GM23338 (cell line): ENCODE results near the gene NSG2. TPM values are rescaled to one million over a fixed set of nuclear protein-coding genes. Genes with fewer than 3 reads are reported as not detected.

Experiments used
- ATAC-seq: fragments of 200-7000 bp; cut with Tn5 transposase; 3 replicates; pipeline ENCODE4 v1.9.1; 2020
- DNase-seq: peaks from one replicate; pipeline ENCODE4 v3.0.0-alpha.2; 2015; ENCODE audit warnings: low spot score
- H2AFZ ChIP-seq: fragments of 200-600 bp; sonication (generic); 2 replicates; pipeline ENCODE4 v1.8.0; 2016; ENCODE audit warnings: antibody characterized with exemption, mild to moderate bottlenecking, moderate library complexity
- H3F3A ChIP-seq: fragments of 200-600 bp; sonication (generic); replicated peaks from 2 replicates; pipeline ENCODE4 v1.8.0; 2017; ENCODE audit warnings: antibody characterized with exemption, mixed run types, low read depth
- H3K27ac ChIP-seq: fragments of 200-600 bp; sonication (generic); 2 replicates; pipeline ENCODE4 v1.6.1; 2016; ENCODE audit warnings: low read depth
- H3K27me3 ChIP-seq: fragments of 200-600 bp; sonication (generic); 2 replicates; pipeline ENCODE4 v1.8.0; 2016; ENCODE audit warnings: mild to moderate bottlenecking, mixed run types, moderate library complexity; ENCODE audit not compliant: insufficient read depth
- H3K36me3 ChIP-seq: fragments of 200-600 bp; sonication (generic); 2 replicates; pipeline ENCODE4 v1.8.0; 2016; ENCODE audit warnings: mild to moderate bottlenecking; ENCODE audit not compliant: insufficient read depth
- H3K4me1 ChIP-seq: fragments of 200-600 bp; sonication (generic); 2 replicates; pipeline ENCODE4 v1.8.0; 2016; ENCODE audit warnings: mild to moderate bottlenecking, moderate library complexity; ENCODE audit not compliant: insufficient read depth
- H3K4me2 ChIP-seq: fragments of 200-600 bp; sonication (generic); 2 replicates; pipeline ENCODE4 v1.7.1; 2017; ENCODE audit warnings: mixed run types
- H3K4me3 ChIP-seq: fragments of 200-600 bp; sonication (generic); 2 replicates; pipeline ENCODE4 v1.6.1; 2016; ENCODE audit warnings: mixed run types
- H3K79me2 ChIP-seq: fragments of 200-600 bp; sonication (generic); replicated peaks from 2 replicates; pipeline ENCODE4 v1.8.0; 2017; ENCODE audit warnings: mild to moderate bottlenecking; ENCODE audit not compliant: insufficient read depth
- H3K9me2 ChIP-seq: fragments of 200-600 bp; sonication (generic); 2 replicates; pipeline ENCODE4 v1.8.0; 2017; ENCODE audit not compliant: insufficient read depth
- H4K20me1 ChIP-seq: fragments of 200-600 bp; sonication (generic); replicated peaks from 2 replicates; pipeline ENCODE4 v1.8.0; 2017; ENCODE audit warnings: mild to moderate bottlenecking; ENCODE audit not compliant: insufficient read depth
- H3K27ac Mint-ChIP-seq: 2 replicates; pipeline ENCODE4 v1.8.0; 2020; ENCODE audit warnings: inconsistent platforms, mild to moderate bottlenecking, moderate library complexity, mixed read lengths
- H3K27me3 Mint-ChIP-seq: 3 replicates; pipeline ENCODE4 v1.8.0; 2022; ENCODE audit warnings: low read depth, mild to moderate bottlenecking, moderate library complexity, mixed read lengths, inconsistent platforms; ENCODE audit not compliant: insufficient read depth, poor library complexity
- H3K36me3 Mint-ChIP-seq: 3 replicates; pipeline ENCODE4 v1.8.0; 2021; ENCODE audit warnings: low read depth, mild to moderate bottlenecking, inconsistent platforms, moderate library complexity, mixed read lengths
- H3K4me1 Mint-ChIP-seq: 3 replicates; pipeline ENCODE4 v1.8.0; 2020; ENCODE audit warnings: mild to moderate bottlenecking, inconsistent platforms, mixed read lengths
- H3K4me3 Mint-ChIP-seq: 3 replicates; pipeline ENCODE4 v1.8.0; 2021; ENCODE audit warnings: moderate library complexity, mild to moderate bottlenecking, inconsistent platforms, mixed read lengths
- H3K9me3 Mint-ChIP-seq: 3 replicates; pipeline ENCODE4 v1.8.0; 2020; ENCODE audit warnings: moderate library complexity, mild to moderate bottlenecking, inconsistent platforms, mixed read lengths
- CREB1 ChIP-seq: fragments of 250-450 bp; sonication (Bioruptor Pico); IDR thresholded peaks from 2 replicates; pipeline ENCODE4 v1.5.0; 2020; ENCODE audit warnings: low read depth, mild to moderate bottlenecking, moderate library complexity
- EZH2 ChIP-seq: fragments of 200-600 bp; sonication (generic); IDR thresholded peaks from one replicate; pipeline ENCODE4 v1.8.0; 2017; ENCODE audit warnings: antibody characterized with exemption, mild to moderate bottlenecking, low read depth; ENCODE audit not compliant: unreplicated experiment
- EZH2phosphoT487 ChIP-seq: fragments of 200-600 bp; sonication (generic); IDR thresholded peaks from one replicate; pipeline ENCODE4 v1.8.1; 2018; ENCODE audit warnings: antibody characterized with exemption; ENCODE audit not compliant: unreplicated experiment
- JUNB ChIP-seq: IDR thresholded peaks from one replicate; pipeline ENCODE4 v1.6.1; 2016; ENCODE audit warnings: antibody characterized with exemption; ENCODE audit not compliant: unreplicated experiment
- NANOG ChIP-seq: IDR thresholded peaks from 2 replicates; pipeline ENCODE4 v1.6.1; 2016; ENCODE audit warnings: antibody characterized with exemption, borderline replicate concordance
- POLR2AphosphoS5 ChIP-seq: IDR thresholded peaks from 2 replicates; pipeline ENCODE4 v1.6.1; 2016; ENCODE audit warnings: antibody characterized with exemption, low read depth
- STAT1 ChIP-seq: IDR thresholded peaks from one replicate; pipeline ENCODE4 v1.6.1; 2016; ENCODE audit warnings: antibody characterized with exemption; ENCODE audit not compliant: unreplicated experiment
- ZNF114 ChIP-seq: fragments of 250-450 bp; sonication (Bioruptor Pico); IDR thresholded peaks from 2 replicates; pipeline ENCODE4 v1.5.0; 2020; ENCODE audit warnings: mild to moderate bottlenecking, moderate library complexity
- ZNF331 ChIP-seq: fragments of 250-450 bp; sonication (Bioruptor Pico); IDR thresholded peaks from 2 replicates; pipeline ENCODE4 v1.5.0; 2020; ENCODE audit warnings: low read depth, mild to moderate bottlenecking, moderate library complexity
- polyA plus RNA-seq: library from polyadenylated mRNA; unstranded; fragments of >200 nt; fragmentation: Nextera tagmentation; extraction: Ambion mirVana; gene quantifications from 2 replicates; pipeline ENCODE4 v1.2.1, GENCODE V29; 2016
- total RNA-seq: library from RNA; depleted of rRNA; stranded (reverse); fragments of >200 nt; shearing (Covaris generic); gene quantifications from 2 replicates; pipeline ENCODE4 v1.2.3, GENCODE V29; 2014
- TF ChIP-seq, protein P1 (sequence below): IDR thresholded peaks from one replicate; pipeline ENCODE4 v1.6.1; 2018; ENCODE audit warnings: antibody characterized with exemption; ENCODE audit not compliant: unreplicated experiment
- TF ChIP-seq, protein P2 (sequence below): fragments of 250-450 bp; sonication (Bioruptor Pico); IDR thresholded peaks from 2 replicates; pipeline ENCODE4 v1.5.0; 2020; ENCODE audit warnings: mild to moderate bottlenecking, moderate library complexity
- TF ChIP-seq, protein P3 (sequence below): IDR thresholded peaks from 2 replicates; pipeline ENCODE4 v1.6.1; 2016; ENCODE audit warnings: antibody characterized with exemption
- TF ChIP-seq, protein P4 (sequence below), 2 experiments: fragments of 200-600 bp in 1 of 2; sonication (generic) in 1 of 2; conservative IDR thresholded peaks; 2 replicates each; pipeline versions ENCODE4 v1.5.1 to v1.6.1; 2016 to 2017; ENCODE audit warnings: antibody characterized with exemption in 2 of 2, low read depth in 2 of 2, mild to moderate bottlenecking in 2 of 2, moderate library complexity in 1 of 2

Gene NSG2
- total and polyA plus RNA-seq, 2 experiments from 2014 or later, result 0.16 TPM; not detected in 1

DNA sequence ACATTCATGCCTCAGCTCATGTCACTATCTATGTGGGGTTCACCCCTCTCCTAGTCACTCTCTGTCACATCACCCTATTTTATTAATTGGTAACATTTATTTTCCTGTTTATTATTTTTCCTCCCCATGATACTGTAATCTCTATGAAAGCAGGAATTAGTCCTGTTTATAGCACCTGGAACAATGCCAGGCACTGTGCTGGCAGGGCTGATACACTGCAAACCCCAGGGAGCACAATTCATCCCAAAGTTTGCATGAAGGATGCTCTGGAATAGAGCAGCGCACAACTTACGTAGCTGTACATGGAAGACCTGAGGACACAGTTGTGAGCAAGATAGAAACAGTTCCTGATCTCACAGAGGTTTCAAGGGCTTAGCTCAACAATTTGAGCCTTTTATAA, 103.2 kb downstream of the NSG2 start:
- no peaks in the 10 kb centered on the region for H3F3A ChIP-seq
- no peak overlapping the region for H2AFZ ChIP-seq
- ATAC-seq (no peak), DNase-seq (no peak)
- no peaks in the 10 kb centered on the region for H3K36me3 ChIP-seq
- no peaks in the 10 kb centered on the region for H3K9me2 ChIP-seq
- H3K27ac Mint-ChIP-seq, result no peak overlapping the region
- H3K4me3 ChIP-seq, result no peak overlapping the region
- no peaks in the 10 kb centered on the region for H3K36me3 Mint-ChIP-seq
- H3K27me3 ChIP-seq, result no peaks in the 10 kb centered on the region
- H3K27ac ChIP-seq, result no peak overlapping the region
- H3K9me3 Mint-ChIP-seq, result no peaks in the 10 kb centered on the region; the same call in 2 of the 3 replicates
- H3K4me3 Mint-ChIP-seq, result no peak overlapping the region
- H3K79me2 ChIP-seq, result no peaks in the 10 kb centered on the region
- no peaks in the 10 kb centered on the region for H4K20me1 ChIP-seq
- H3K27me3 Mint-ChIP-seq, result no peaks in the 10 kb centered on the region
- no peak overlapping the region for H3K4me2 ChIP-seq
- no peaks in the 10 kb centered on the region for H3K4me1 Mint-ChIP-seq
- TF ChIP-seq JUNB, result no peak
- TF ChIP-seq, protein P1, sequence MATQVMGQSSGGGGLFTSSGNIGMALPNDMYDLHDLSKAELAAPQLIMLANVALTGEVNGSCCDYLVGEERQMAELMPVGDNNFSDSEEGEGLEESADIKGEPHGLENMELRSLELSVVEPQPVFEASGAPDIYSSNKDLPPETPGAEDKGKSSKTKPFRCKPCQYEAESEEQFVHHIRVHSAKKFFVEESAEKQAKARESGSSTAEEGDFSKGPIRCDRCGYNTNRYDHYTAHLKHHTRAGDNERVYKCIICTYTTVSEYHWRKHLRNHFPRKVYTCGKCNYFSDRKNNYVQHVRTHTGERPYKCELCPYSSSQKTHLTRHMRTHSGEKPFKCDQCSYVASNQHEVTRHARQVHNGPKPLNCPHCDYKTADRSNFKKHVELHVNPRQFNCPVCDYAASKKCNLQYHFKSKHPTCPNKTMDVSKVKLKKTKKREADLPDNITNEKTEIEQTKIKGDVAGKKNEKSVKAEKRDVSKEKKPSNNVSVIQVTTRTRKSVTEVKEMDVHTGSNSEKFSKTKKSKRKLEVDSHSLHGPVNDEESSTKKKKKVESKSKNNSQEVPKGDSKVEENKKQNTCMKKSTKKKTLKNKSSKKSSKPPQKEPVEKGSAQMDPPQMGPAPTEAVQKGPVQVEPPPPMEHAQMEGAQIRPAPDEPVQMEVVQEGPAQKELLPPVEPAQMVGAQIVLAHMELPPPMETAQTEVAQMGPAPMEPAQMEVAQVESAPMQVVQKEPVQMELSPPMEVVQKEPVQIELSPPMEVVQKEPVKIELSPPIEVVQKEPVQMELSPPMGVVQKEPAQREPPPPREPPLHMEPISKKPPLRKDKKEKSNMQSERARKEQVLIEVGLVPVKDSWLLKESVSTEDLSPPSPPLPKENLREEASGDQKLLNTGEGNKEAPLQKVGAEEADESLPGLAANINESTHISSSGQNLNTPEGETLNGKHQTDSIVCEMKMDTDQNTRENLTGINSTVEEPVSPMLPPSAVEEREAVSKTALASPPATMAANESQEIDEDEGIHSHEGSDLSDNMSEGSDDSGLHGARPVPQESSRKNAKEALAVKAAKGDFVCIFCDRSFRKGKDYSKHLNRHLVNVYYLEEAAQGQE, result no peak
- TF ChIP-seq, protein P2, sequence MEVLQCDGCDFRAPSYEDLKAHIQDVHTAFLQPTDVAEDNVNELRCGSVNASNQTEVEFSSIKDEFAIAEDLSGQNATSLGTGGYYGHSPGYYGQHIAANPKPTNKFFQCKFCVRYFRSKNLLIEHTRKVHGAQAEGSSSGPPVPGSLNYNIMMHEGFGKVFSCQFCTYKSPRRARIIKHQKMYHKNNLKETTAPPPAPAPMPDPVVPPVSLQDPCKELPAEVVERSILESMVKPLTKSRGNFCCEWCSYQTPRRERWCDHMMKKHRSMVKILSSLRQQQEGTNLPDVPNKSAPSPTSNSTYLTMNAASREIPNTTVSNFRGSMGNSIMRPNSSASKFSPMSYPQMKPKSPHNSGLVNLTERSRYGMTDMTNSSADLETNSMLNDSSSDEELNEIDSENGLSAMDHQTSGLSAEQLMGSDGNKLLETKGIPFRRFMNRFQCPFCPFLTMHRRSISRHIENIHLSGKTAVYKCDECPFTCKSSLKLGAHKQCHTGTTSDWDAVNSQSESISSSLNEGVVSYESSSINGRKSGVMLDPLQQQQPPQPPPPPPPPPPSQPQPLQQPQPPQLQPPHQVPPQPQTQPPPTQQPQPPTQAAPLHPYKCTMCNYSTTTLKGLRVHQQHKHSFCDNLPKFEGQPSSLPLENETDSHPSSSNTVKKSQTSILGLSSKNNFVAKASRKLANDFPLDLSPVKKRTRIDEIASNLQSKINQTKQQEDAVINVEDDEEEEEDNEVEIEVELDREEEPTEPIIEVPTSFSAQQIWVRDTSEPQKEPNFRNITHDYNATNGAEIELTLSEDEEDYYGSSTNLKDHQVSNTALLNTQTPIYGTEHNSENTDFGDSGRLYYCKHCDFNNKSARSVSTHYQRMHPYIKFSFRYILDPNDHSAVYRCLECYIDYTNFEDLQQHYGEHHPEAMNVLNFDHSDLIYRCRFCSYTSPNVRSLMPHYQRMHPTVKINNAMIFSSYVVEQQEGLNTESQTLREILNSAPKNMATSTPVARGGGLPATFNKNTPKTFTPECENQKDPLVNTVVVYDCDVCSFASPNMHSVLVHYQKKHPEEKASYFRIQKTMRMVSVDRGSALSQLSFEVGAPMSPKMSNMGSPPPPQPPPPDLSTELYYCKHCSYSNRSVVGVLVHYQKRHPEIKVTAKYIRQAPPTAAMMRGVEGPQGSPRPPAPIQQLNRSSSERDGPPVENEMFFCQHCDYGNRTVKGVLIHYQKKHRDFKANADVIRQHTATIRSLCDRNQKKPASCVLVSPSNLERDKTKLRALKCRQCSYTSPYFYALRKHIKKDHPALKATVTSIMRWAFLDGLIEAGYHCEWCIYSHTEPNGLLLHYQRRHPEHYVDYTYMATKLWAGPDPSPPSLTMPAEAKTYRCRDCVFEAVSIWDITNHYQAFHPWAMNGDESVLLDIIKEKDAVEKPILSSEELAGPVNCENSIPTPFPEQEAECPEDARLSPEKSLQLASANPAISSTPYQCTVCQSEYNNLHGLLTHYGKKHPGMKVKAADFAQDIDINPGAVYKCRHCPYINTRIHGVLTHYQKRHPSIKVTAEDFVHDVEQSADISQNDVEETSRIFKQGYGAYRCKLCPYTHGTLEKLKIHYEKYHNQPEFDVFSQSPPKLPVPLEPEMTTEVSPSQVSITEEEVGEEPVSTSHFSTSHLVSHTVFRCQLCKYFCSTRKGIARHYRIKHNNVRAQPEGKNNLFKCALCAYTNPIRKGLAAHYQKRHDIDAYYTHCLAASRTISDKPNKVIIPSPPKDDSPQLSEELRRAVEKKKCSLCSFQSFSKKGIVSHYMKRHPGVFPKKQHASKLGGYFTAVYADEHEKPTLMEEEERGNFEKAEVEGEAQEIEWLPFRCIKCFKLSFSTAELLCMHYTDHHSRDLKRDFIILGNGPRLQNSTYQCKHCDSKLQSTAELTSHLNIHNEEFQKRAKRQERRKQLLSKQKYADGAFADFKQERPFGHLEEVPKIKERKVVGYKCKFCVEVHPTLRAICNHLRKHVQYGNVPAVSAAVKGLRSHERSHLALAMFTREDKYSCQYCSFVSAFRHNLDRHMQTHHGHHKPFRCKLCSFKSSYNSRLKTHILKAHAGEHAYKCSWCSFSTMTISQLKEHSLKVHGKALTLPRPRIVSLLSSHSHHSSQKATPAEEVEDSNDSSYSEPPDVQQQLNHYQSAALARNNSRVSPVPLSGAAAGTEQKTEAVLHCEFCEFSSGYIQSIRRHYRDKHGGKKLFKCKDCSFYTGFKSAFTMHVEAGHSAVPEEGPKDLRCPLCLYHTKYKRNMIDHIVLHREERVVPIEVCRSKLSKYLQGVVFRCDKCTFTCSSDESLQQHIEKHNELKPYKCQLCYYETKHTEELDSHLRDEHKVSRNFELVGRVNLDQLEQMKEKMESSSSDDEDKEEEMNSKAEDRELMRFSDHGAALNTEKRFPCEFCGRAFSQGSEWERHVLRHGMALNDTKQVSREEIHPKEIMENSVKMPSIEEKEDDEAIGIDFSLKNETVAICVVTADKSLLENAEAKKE (CRISPR knock-in tag), result no peak
- no peak for TF ChIP-seq NANOG
- TF ChIP-seq STAT1, result no peak
- TF ChIP-seq EZH2, result no peak
- TF ChIP-seq POLR2AphosphoS5, result no peak
- TF ChIP-seq, protein P3, sequence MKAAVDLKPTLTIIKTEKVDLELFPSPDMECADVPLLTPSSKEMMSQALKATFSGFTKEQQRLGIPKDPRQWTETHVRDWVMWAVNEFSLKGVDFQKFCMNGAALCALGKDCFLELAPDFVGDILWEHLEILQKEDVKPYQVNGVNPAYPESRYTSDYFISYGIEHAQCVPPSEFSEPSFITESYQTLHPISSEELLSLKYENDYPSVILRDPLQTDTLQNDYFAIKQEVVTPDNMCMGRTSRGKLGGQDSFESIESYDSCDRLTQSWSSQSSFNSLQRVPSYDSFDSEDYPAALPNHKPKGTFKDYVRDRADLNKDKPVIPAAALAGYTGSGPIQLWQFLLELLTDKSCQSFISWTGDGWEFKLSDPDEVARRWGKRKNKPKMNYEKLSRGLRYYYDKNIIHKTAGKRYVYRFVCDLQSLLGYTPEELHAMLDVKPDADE, result no peak
- no peak for TF ChIP-seq CREB1 (CRISPR knock-in tag)
- TF ChIP-seq ZNF114 (CRISPR knock-in tag), result no peak
- TF ChIP-seq, protein P4, sequence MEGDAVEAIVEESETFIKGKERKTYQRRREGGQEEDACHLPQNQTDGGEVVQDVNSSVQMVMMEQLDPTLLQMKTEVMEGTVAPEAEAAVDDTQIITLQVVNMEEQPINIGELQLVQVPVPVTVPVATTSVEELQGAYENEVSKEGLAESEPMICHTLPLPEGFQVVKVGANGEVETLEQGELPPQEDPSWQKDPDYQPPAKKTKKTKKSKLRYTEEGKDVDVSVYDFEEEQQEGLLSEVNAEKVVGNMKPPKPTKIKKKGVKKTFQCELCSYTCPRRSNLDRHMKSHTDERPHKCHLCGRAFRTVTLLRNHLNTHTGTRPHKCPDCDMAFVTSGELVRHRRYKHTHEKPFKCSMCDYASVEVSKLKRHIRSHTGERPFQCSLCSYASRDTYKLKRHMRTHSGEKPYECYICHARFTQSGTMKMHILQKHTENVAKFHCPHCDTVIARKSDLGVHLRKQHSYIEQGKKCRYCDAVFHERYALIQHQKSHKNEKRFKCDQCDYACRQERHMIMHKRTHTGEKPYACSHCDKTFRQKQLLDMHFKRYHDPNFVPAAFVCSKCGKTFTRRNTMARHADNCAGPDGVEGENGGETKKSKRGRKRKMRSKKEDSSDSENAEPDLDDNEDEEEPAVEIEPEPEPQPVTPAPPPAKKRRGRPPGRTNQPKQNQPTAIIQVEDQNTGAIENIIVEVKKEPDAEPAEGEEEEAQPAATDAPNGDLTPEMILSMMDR (conservative IDR thresholded peaks at IDR 0.05; ENCODE audit: low read depth in 2 of 2), result no peak
- TF ChIP-seq EZH2phosphoT487, result no peak
- no peak for TF ChIP-seq ZNF331
- H3K4me1 ChIP-seq, result no peaks in the 10 kb centered on the region
